ENCODE measurements around the gene ANTXRL. TPM values are rescaled to one million over a fixed set of nuclear protein-coding genes. Genes with fewer than 3 reads are reported as not detected.
"Not testable (repeated sequence)": the region's sequence is repeated elsewhere in the genome, so short reads cannot be mapped to it uniquely, and the experiment has no call there.

ANTXRL gene
- total RNA-seq, 1 donor from 2014 or later = not detected

GRCh38 chr10:46309511-46310142, 22.8 kb downstream of the ANTXRL start:
- Histone ChIP-seq H3K36me3 (no peaks in the 10 kb centered on the region), H3K4me1 (no peaks in the 10 kb centered on the region), H3K27me3 (no peaks in the 10 kb centered on the region), H3K4me3 (no peak overlapping the region), H3K27ac (no peak overlapping the region), H3K9me3 (no peaks in the 10 kb centered on the region)
- no peak for DNase-seq (ENCODE audit: extremely low spot score in 2 of 2)
- intact Hi-C loops (cut with DNase I) = no loop called here
- TF ChIP-seq POLR2AphosphoS5 (IDR thresholded peaks at IDR 0.05; ENCODE audit: insufficient read depth in 1 of 2, low read depth in 1 of 2) = no peak
- TF ChIP-seq CTCF (IDR thresholded peaks at IDR 0.05) = no peak
- no peak for TF ChIP-seq POLR2A (IDR thresholded peaks at IDR 0.05)

- TF ChIP-seq POLR2AphosphoS5 (IDR thresholded peaks at IDR 0.05; ENCODE audit: insufficient read depth in 1 of 2, low read depth in 1 of 2) (no peak), CTCF (IDR thresholded peaks at IDR 0.05) (no peak), POLR2A (IDR thresholded peaks at IDR 0.05) (no peak)
- intact Hi-C loops (cut with DNase I) = no loop called here
- H3K27ac ChIP-seq = no peak overlapping the region
- no peak overlapping the region for H3K4me3 ChIP-seq
- H3K36me3 ChIP-seq = no peaks in the 10 kb centered on the region
- no peaks in the 10 kb centered on the region for H3K4me1 ChIP-seq
- H3K9me3 ChIP-seq = no peaks in the 10 kb centered on the region
- no peaks in the 10 kb centered on the region for H3K27me3 ChIP-seq
- DNase-seq (ENCODE audit: extremely low spot score in 2 of 2) = no peak
These were observed 23.3 kb downstream of the ANTXRL start for GRCh38 chr10:46310143-46310514.

GRCh38 chr10:46310851-46311250, 24.1 kb downstream of the ANTXRL start:
- no peaks in the 10 kb centered on the region for H3K9me3 ChIP-seq
- no peak overlapping the region for H3K4me3 ChIP-seq
- H3K4me1 ChIP-seq = no peaks in the 10 kb centered on the region
- DNase-seq (ENCODE audit: extremely low spot score in 2 of 2) = no peak
- intact Hi-C loops (cut with DNase I) = no loop called here
- H3K36me3 ChIP-seq = no peaks in the 10 kb centered on the region
- TF ChIP-seq POLR2AphosphoS5 (IDR thresholded peaks at IDR 0.05; ENCODE audit: insufficient read depth in 1 of 2, low read depth in 1 of 2) (no peak), CTCF (IDR thresholded peaks at IDR 0.05) (no peak), POLR2A (IDR thresholded peaks at IDR 0.05) (no peak)
- no peak overlapping the region for H3K27ac ChIP-seq
- H3K27me3 ChIP-seq = no peaks in the 10 kb centered on the region

GRCh38 chr10:46311501-46311951, 24.7 kb downstream of the ANTXRL start:
- no peak for DNase-seq (ENCODE audit: extremely low spot score in 2 of 2)
- TF ChIP-seq POLR2AphosphoS5 (IDR thresholded peaks at IDR 0.05; ENCODE audit: insufficient read depth in 1 of 2, low read depth in 1 of 2) (no peak), POLR2A (IDR thresholded peaks at IDR 0.05) (no peak), CTCF (IDR thresholded peaks at IDR 0.05) (no peak)
- Histone ChIP-seq H3K36me3 (no peaks in the 10 kb centered on the region), H3K9me3 (no peaks in the 10 kb centered on the region), H3K4me1 (no peaks in the 10 kb centered on the region), H3K4me3 (no peak overlapping the region), H3K27me3 (no peaks in the 10 kb centered on the region), H3K27ac (no peak overlapping the region)
- intact Hi-C loops (cut with DNase I) = no loop called here

- H3K4me1 ChIP-seq; H3K36me3 ChIP-seq; H3K9me3 ChIP-seq; DNase-seq (ENCODE audit: extremely low spot score in 2 of 2); H3K27me3 ChIP-seq; intact Hi-C loops (cut with DNase I); H3K4me3 ChIP-seq; H3K27ac ChIP-seq: not testable (repeated sequence)
These were observed 25.2 kb downstream of the ANTXRL start for GRCh38 chr10:46311961-46312431.

All from vagina (tissue), 2 donors.